NCI-H146 (cell line): ENCODE measurements around the gene SLC6A7.
"Not testable (repeated sequence)": the region's sequence is repeated elsewhere in the genome, so short reads cannot be mapped to it uniquely, and the experiment has no call there.

Experiments used
- DNase-seq: peaks from one replicate; lab custom pipeline; 2025; lab: John Stamatoyannopoulos, UW

SLC6A7 gene

DNA sequence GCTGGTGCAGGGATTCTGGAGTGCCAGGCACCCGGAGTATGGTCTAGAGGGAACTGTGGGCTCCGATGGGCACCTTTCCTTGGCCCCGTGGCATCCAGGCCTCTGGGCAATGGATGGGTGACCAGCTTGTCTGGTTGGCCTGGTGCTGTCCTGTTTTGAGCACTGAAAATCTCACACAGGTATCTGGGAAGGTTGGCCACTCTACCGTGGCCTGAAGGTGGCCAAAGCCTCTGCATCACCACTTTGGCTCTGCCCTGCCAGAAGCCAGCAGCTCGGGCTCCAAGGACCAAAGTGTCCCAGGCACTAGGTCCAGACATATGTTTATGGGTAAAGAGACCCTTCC, 28.8 kb downstream of the SLC6A7 start:
- no peak for DNase-seq

DNA sequence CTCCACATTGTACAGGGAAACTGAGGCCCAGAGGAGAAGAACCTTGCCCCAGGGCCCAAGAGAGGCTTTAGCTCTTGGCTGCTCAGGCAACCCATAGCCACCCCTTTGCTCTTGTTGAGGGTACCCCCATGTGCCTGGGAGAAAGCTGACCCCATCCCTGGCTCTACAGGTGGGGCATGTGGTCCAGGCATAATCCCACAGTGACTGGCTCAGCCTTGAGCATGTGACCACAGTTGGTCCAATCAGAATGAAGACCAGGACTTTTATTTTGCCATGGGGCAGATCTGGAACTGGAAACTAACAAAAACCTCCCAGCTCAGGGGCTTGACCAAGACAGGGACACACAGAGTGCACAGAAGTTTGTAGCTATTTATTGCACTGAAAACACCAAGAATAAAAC, 29.3 kb downstream of the SLC6A7 start:
- no peak for DNase-seq

DNA sequence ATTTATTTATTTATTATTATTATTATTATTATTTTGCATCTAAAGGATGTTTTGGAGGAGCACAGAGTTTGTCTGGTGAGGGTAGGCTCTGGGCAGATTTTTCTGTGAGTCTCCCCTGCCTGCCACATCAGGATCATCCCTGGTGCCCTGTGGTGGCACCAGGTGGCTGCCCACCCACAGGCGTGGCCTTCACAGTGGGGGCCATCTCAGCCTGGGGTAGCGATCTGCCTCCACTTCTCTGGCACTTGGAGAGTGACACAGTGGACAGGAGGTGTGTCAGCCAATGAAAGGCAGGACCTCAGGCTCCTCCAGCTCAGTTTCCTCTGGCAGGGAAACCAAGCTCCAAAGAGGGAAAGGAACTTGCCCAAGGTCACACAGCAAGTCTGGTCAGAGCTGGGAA, 30.0 kb downstream of the SLC6A7 start:
- DNase-seq: no peak

DNA sequence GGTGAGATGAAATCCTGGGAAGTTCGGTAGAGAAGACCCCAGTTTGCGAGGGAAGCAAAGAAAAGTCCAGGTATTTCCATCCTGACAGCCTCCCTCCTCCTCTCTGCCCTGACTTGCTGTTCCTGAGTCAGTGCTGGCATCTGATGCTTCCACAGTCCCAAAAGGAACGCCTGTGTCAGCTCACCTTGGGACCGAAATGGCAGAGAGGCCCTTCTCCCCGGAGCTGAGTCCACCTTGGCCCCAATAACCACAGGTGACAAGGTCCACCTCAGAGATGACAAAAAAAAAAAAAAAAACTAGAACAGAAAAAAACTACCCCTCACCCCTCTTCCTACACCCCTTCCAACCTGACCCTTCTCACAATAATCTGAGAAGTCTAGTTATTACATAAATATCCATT, 31.6 kb downstream of the SLC6A7 start:
- DNase-seq: no peak

DNA sequence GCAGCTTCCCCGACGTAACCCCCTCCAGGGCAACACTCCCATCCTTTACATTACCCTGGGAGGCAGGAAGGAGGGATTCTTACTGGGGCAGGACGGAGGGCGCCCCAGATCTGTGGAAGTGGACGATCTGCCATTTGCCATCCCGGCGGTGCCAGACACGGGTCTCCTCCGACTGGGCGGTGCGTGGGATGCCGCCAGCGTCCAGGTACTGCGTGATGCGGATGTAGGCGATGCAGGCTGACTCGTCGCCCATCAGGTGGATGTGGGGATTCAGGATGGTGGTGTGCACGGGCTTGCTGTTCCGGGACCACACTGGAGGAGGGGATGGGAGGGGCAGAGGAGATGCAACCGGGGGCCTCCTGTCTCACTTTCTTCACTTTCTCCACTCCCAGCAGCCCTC, 33.0 kb downstream of the SLC6A7 start:
- DNase-seq: no peak

DNA sequence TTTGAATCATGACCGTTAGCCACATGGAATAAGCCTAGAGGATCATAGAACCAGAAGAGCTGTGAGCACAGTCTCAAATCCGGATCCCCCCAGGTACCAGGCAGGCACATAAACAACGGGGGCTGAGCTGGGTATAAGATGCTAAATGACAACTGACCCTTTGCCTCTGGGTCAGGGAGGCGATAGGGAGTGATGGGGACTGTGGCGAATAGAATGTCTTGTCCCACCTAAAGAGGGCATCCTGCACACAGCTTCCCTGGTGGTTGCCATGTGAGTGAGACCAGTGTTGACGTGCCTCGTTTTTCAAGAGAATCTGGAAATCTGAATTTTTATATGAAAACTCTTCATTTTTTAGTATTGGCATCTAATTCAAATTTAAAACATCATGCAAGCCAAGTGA, 33.6 kb downstream of the SLC6A7 start:
- no peak for DNase-seq

DNA sequence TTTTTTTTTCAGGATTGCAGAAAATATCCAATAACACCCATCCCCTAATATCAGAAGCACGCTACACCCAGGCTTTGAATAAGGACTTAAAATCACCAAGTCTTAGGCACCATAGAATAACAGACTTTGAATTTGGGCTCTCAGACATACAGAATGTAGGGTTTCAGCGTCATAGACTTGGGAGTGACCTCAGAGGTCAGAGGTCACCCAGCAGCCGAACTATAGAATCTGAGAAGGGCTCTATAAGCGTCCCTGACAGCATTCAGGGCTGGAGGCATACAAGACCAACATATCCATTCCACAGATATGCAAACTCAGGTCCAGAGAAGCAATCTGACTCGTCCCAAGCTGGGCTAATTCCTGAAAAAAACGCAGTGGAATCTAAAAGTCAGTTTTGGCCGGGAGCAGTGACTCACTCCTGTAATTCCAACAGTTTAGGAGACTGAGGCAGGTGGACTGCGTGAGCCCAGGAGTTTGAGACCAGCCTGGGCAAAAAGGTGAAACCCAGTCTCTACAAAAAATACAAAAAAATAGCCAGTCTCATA, 34.7 kb downstream of the SLC6A7 start:
- DNase-seq: no peak

DNA sequence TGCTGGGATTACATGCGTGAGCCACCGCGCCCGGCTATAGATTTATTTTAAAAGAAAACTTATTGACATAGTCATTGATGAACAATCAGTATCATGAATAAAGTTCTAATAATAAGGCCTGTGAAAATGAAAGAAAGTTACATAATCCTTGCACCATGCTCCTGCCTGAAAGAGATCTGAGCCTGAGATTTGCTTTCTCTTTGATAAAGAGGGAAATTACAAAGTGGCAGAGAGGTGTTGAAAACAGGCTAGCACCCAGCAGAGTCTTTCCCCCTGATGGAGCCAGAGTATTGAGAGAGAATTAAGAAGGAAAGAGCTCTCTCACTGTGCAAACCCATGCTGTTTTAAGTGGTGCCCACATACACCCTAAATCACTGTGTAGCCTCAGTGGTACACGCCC, 37.2 kb downstream of the SLC6A7 start:
- DNase-seq: no peak

DNA sequence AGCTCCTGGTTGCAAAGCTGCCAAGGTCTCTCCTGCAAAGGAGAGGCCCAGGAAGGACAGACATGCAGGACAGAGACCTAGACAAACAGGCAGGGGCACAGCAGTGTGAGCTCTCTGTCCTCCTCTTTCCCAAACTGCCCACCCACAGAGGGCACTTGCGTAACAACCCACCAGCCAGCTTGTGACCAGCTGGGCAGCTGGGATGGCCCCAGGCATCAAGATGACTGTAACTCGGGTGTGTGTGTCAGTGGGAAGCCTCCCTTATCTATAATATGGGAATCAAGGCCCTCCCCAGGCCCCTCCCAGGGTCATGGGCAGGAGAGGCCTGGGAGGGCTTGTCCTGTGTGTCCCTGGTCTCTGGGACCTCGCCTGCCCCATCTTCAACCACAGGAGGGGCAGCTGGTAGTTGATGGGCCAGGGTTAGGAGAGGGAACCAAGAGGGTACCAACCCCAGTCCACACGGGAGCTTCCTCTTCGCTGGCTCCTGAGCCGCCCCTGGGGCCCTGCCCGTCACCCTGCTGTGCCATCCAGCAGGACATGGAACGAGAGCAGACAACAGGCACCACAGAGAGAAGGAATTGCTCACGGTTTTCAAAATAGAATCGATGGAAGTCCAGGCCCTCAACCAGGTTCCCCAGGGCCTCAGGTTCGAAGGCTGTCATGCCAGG, 37.9 kb downstream of the SLC6A7 start:
- peak; percentile 64 for DNase-seq

DNA sequence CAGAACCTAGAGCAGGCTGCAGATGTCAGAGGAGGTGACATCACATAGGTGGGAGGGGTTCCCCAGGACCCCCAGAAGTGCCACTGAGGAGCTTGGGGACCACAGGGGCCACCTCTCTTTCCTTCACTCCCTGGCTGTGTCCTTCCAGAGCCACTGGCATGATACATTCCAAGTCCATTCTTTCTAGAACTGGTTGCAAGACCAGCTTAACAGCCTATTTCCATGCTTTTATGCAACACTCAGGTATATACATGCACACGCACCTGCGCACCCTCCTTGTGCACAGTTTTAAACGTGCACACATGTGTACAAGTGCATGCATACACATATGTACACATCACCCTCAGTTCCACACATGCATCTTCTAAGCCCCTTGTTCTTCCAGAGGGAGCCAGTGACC, 39.7 kb downstream of the SLC6A7 start:
- no peak for DNase-seq

DNA sequence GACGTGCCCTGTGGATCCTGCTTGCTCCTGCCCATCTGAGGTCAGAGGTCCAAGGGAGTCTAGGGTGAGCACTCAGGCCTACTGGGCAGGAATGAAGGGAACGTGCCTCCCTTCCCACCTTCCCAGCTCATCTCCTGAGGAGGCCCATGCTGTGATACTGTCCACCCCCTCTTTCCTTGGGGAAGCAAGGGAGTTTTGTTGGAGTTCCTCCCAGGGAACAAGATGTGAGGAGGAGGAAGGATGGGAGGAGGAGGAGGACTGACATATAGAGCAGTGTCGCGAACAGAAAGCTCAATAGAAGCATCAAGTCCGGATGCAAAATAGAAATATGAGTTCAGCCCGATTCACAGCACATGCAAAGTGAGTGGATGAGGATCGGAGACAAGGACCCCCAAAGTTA, 41.0 kb downstream of the SLC6A7 start:
- no peak for DNase-seq

DNA sequence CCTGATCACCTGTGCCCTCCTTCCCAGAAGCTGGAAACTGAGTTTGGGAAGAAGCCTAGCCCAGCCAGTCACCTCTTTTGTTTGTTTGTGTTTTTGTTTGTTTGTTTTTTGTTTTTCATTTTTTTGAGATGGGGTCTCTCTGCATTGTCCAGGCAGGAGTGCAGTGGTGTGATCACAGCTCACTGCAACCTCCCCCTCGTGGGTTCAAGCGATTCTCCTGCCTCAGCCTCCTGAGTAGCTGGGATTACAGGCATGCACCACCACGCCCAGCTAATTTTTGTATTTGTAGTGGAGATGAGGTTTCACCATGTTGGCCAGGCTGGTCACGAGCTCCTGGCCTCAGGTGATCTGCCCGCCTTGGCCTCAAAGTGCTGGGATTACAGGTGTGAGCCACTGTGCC, 43.8 kb downstream of the SLC6A7 start:
- not testable (repeated sequence) for DNase-seq

DNA sequence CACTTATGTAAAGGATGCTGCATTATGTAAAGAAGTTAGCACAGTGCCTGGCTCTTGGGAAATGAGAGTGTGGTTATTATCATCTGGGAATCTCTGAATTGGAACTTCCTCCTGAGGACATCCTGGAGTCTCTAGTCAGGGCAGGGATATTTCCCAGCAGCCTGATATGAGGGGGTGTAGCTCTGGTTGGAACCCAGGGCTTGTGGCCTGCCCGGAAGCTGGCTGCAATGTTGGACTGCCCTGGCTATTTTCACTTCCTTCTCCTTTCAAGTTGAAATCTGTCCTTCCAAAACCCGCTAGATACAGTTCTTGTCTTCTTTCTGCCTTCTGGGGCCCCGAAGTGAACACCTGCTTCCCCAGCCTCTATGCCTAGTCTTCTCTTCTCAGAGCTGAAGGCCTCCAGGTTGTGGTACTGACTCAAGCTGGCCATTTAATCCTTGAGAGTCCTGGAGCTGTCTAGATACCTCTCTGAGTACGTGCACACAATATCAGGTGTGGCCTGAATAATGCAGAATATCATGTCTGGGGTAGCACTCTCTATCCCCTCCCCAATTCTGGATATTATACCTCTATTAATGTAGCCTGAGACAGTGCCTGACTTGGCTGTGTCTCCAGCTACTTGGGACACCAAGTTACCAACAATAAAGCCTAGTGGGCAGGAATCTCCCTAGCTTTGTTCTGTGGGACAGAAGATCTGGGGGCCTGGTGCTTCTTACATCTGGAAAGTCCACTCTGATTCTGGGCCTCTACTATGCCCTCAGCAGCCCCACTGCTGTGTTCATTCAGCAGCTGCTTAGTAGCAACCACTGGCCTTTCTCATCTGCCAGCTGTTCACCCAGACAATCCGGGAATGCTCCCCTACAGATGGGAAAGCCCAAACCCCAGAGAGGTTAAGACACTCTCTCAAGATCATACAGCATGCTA, 45.0 kb downstream of the SLC6A7 start:
- no peak for DNase-seq

DNA sequence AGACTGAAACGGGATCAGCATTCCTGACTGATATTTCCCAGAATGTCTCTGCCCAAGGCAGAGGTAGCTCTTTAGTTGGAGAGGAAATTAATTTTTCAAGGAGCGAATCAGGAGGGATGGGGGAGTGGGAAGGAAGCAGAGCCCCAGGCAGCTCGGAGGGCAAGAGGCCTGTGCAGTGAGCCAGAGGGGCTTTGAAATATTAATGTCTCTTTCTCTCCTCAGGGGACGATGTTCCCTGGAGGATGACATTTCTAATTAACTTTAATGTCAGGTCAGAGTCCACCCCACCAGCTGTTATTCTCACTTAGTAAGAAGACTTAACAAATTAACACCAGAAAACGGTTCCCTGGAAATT, 45.6 kb downstream of the SLC6A7 start:
- no peak for DNase-seq

DNA sequence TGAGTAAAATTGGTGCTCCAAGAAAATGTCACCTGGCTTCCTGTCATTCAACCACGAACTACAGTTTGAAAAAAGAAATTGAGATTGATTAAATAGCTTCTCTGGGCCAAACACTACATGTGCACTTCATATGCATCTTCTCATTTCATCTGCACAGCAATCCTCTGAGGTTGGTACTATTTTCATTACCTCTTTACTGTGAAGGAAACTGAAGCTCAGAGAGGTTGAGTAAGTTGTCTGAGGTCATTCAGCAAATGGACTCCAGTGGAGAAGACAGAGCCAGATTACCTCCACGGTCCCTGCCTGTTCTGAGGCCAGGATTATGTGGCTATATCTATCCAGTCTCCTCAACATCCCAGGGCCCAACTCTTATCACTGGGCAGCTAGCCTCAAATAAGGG, 46.5 kb downstream of the SLC6A7 start:
- no peak for DNase-seq

DNA sequence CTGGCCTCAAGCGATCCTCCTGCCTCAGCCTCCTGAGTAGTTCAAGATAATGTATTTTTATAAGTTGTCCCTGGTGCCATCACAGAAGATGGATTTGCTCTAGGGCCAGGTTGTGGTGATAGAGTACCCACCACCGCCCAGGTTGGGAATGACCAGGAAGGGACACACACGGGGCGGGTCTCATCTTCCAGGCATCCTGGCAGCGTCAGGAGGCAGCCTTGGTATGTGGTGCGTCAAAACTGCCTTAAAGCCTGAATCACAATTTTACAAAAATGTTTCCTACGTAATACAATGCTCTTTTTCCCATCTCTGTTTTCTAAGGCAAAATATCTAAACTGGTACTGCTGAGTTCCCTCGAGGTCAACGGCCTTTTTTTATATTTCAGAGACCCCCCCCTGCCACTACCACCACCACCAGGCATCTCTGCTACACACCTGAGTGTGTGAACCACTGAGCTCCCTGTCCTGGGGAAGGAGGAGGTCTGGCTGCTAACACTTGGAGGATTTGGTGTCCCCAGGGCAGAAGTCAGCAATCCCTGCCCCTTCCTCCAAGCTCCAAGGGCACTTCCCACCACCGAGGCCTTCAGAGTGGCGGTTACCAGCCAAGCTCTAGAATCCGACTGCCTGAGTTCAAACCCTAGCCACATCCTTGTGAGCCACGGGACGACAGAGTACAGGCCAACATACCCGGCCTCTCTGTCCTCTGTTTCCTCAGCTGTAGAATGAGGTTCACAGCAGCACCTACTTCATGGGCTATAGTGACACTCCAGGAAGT, 47.3 kb downstream of the SLC6A7 start:
- no peak for DNase-seq

DNA sequence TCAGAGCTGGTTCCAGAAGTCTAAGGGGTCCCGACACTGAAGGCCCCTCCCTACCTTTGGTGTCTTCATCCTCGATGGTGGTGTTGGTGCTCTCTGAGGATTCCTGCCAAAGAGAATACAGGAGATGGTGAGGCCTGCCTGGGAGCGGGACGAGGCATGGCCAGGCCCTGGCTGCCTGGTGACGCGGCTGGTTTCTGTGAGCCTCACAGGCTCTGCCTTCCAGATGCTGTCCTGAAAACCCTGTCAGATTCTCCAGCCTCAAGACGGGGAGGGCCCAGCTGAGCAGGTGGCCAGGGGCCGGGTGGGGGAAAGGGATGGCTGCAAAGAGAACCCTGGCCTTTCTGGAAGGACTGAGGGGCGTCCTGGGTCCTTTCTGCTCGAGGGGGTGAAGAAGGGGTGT, 48.8 kb downstream of the SLC6A7 start:
- DNase-seq: no peak

DNA sequence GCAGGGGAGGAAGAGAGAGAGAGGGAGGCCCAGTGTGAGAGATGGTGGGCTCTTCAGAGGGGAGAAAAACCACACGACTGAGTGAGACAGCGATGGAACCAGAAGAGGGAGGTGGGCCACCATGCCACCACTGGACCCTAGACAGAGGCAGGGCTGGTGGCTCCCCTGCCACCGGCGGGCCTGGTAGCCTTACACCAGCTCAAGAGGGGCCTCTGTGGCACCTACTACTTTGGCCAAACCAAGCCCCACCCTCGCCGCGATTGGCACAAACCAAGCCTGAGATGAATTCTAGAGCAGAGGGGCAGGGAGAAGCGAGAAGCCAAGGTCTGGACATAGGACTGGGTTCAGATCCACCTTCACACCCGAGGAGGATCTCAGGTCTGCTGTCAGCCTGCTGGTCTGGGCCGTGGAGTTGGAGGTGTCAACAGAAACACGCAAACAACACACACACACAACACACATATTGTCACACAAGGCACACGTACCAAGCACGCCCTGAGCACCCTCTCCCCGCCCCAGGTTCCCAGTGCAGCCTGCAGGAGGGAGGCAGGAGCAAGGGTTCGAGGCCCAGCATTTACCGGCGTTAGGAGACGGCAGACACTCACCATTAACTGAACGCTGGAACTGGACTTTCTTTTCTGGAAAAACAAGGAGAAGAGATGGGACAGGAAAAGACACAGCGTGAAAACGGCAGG, 49.4 kb downstream of the SLC6A7 start:
- DNase-seq: no peak

DNA sequence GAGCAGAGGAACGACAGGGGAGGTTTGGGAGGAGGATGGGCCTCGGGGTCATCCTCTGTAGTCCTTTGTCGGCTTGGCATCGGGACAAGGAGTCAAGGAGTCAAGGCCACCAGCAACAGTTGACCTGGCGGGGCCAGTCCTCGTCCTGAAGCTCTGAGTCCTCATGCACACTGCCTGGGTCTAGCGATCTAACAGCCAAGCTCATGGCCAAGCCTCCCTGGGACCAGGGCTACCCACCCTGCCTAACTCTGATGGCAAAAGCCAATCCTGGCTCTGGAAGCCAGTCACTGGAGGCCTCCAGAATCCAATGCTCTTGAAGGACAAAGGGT, 49.9 kb downstream of the SLC6A7 start:
- no peak for DNase-seq

DNA sequence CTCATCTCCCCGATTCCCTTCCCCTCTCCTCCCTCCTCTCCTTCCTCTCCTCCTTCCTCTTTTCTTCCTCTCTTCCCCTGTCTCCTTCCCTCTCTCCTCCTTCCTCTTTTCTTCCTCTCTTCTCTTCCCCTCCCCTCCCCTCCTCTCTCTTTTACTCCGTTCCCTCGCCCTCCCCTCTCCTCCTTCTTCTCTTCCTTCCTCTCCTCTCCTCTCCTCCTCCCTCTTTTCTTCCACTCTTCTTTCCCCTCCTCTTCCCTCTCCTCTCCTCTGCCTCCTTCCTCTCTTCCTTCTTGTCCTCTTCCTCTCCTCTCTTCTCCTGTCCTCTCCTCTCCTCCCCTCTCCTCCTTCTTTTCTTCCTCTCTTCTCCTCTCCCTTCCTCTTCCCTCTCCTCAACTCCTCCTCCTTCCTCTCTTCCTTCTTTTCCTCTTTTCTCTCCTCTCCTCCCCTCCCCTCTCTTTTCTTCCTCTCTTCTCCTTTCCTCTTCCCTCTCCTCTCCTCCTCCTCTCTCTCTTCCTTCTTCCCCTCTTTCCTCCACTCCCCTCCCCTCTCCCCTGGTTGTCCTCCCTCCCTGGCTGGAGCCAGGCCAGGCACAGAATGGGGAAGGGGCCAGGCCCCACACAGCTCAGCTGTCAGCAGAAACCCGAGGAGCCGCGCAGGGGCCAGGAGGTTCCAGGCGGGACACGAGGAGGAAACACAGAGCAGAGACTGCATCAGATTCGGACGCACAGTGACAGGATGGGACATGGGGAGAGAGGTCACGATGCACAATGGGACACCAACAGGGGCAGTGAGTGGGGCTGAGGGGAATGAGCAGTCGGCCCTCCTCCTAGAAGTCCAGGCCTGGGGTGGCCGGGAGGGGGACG, 51.7 kb downstream of the SLC6A7 start:
- DNase-seq: no peak

DNA sequence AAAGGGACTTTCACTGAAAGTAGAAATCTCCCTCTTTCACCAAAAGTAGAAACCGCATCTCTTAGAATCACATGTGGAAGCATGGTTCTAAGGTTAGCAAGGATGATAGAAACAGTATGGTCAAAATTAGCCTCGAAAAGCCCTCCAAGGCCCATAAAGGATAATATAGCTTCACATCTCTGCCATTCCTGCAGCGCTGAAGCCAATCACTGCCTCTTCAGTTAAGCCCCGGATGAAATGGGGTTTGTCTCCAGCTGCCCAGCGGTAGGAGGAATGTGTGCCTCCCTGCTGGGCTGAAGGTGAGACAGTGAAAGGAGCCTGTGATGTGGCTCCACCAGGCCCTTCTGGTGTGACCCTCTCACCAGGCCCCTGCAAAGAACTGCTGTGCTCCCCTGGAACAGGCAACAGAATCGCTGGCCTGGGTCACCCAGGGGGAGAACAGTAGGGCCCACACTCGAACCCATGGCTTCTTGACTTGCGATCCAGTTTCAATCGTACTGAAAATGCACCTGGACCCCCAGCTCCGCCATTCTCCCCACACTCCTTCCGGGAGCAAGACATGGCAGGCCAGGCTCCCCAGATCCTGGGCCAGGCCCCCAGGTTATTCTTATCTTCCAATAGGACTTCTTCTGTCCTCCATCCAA, 52.5 kb downstream of the SLC6A7 start:
- DNase-seq: no peak
